H9 (cell line): ENCODE measurements around the gene DNAJC15. TPM values are rescaled to one million over a fixed set of nuclear protein-coding genes. Genes with fewer than 3 reads are reported as not detected.
A peak's percentile ranks its signal among the peaks of the same experiment; 100 is the strongest.

Experiments
- DNase-seq: peaks from one replicate; pipeline ENCODE4 v3.0.0-alpha.2; 2017
- H2AFZ ChIP-seq: one replicate; pipeline ENCODE4 v1.6.1; 2013; ENCODE audit warnings: mild to moderate bottlenecking, low read length, control low read depth, moderate library complexity
- H2AK5ac ChIP-seq: 2 replicates; pipeline ENCODE4 v1.6.1; 2013; ENCODE audit warnings: low read length, control low read depth, mixed read lengths; ENCODE audit not compliant: insufficient read length
- H2BK120ac ChIP-seq: one replicate; pipeline ENCODE4 v1.6.1; 2013; ENCODE audit warnings: low read depth, mild to moderate bottlenecking, low read length, control low read depth, inconsistent platforms; ENCODE audit not compliant: poor library complexity, severe bottlenecking
- H2BK12ac ChIP-seq: 2 replicates; pipeline ENCODE4 v1.6.1; 2013; ENCODE audit warnings: low read length, control low read depth, mixed read lengths, low read depth; ENCODE audit not compliant: insufficient read length
- H2BK15ac ChIP-seq: 2 replicates; pipeline ENCODE4 v1.6.1; 2013; ENCODE audit warnings: low read depth, low read length, control low read depth
- H2BK20ac ChIP-seq: one replicate; pipeline ENCODE4 v1.6.1; 2013; ENCODE audit warnings: low read depth, mild to moderate bottlenecking, low read length, control low read depth, inconsistent platforms; ENCODE audit not compliant: poor library complexity, severe bottlenecking
- H2BK5ac ChIP-seq: 2 replicates; pipeline ENCODE4 v1.6.1; 2013; ENCODE audit warnings: low read length, control low read depth, mixed read lengths; ENCODE audit not compliant: insufficient read length
- H3K14ac ChIP-seq: 2 replicates; pipeline ENCODE4 v1.6.1; 2013; ENCODE audit warnings: low read length, control low read depth; ENCODE audit not compliant: insufficient read depth
- H3K18ac ChIP-seq: 2 replicates; pipeline ENCODE4 v1.6.1; 2013; ENCODE audit warnings: low read depth, mild to moderate bottlenecking, mixed read lengths, low read length, control low read depth; ENCODE audit not compliant: insufficient read length
- H3K23ac ChIP-seq: 2 replicates; pipeline ENCODE4 v1.6.1; 2013; ENCODE audit warnings: low read length, control low read depth, mixed read lengths, low read depth; ENCODE audit not compliant: insufficient read length
- H3K23me2 ChIP-seq: 2 replicates; pipeline ENCODE4 v1.6.1; 2013; ENCODE audit warnings: low read depth, mild to moderate bottlenecking, mixed read lengths, low read length, control low read depth; ENCODE audit not compliant: insufficient read length, poor library complexity, severe bottlenecking
- H3K27ac ChIP-seq: 2 replicates; pipeline ENCODE4 v1.5.1; 2013; ENCODE audit warnings: low read length, control low read depth, mixed read lengths, low read depth; ENCODE audit not compliant: insufficient read length
- H3K27me3 ChIP-seq: 2 replicates; pipeline ENCODE4 v1.6.1; 2013; ENCODE audit warnings: low read length, control low read depth, inconsistent platforms; ENCODE audit not compliant: insufficient read depth
- H3K4ac ChIP-seq: 2 replicates; pipeline ENCODE4 v1.6.1; 2013; ENCODE audit warnings: low read depth, mild to moderate bottlenecking, control low read depth, inconsistent platforms, low read length, moderate library complexity
- H3K4me1 ChIP-seq: 2 replicates; pipeline ENCODE4 v1.6.1; 2013; ENCODE audit warnings: low read length, control low read depth, inconsistent platforms; ENCODE audit not compliant: insufficient read depth
- H3K4me2 ChIP-seq: 2 replicates; pipeline ENCODE4 v1.6.1; 2013; ENCODE audit warnings: low read length, control low read depth, mixed read lengths; ENCODE audit not compliant: insufficient read length, insufficient read depth
- H3K56ac ChIP-seq: 2 replicates; pipeline ENCODE4 v1.6.1; 2013; ENCODE audit warnings: low read depth, mild to moderate bottlenecking, mixed read lengths, low read length, control low read depth; ENCODE audit not compliant: insufficient read length
- H3K79me1 ChIP-seq: 2 replicates; pipeline ENCODE4 v1.6.1; 2013; ENCODE audit warnings: low read depth, mild to moderate bottlenecking, moderate library complexity, low read length, control low read depth, inconsistent platforms; ENCODE audit not compliant: insufficient read depth, poor library complexity, severe bottlenecking
- H3K79me2 ChIP-seq: 2 replicates; pipeline ENCODE4 v1.6.1; 2013; ENCODE audit warnings: low read length, control low read depth, inconsistent platforms; ENCODE audit not compliant: insufficient read depth
- H3K9ac ChIP-seq: 2 replicates; pipeline ENCODE4 v1.6.1; 2013; ENCODE audit warnings: low read length, control low read depth, mixed read lengths; ENCODE audit not compliant: insufficient read length; ENCODE audit errors: extremely low read depth
- H3K9me3 ChIP-seq: one replicate; pipeline ENCODE4 v1.6.1; 2013; ENCODE audit warnings: low read depth, low read length, inconsistent platforms; ENCODE audit not compliant: control insufficient read depth
- H3T11ph ChIP-seq: one replicate; pipeline ENCODE4 v1.6.1; 2013; ENCODE audit warnings: mild to moderate bottlenecking, low read length, control low read depth, inconsistent platforms
- H4K20me1 ChIP-seq: one replicate; pipeline ENCODE4 v1.6.1; 2013; ENCODE audit not compliant: control insufficient read depth, insufficient read length, insufficient read depth
- H4K5ac ChIP-seq: 2 replicates; pipeline ENCODE4 v1.6.1; 2013; ENCODE audit warnings: low read depth, mild to moderate bottlenecking, mixed read lengths, low read length, control low read depth; ENCODE audit not compliant: insufficient read length
- H4K8ac ChIP-seq: replicated peaks from 2 replicates; pipeline ENCODE4 v1.6.1; 2013; ENCODE audit warnings: low read length, control low read depth, mixed read lengths, low read depth; ENCODE audit not compliant: insufficient read length
- H4K91ac ChIP-seq: 2 replicates; pipeline ENCODE4 v1.6.1; 2013; ENCODE audit warnings: low read depth, mild to moderate bottlenecking, moderate library complexity, mixed read lengths, low read length, control low read depth; ENCODE audit not compliant: insufficient read length
- H3K27ac Mint-ChIP-seq, 3 experiments: 2 replicates in 2 of 3; 3 replicates in 1 of 3; pipeline ENCODE4 v1.8.0; 2020 to 2021; ENCODE audit warnings: mixed read lengths in 3 of 3, mild to moderate bottlenecking in 1 of 3, moderate library complexity in 1 of 3
- H3K27me3 Mint-ChIP-seq: 2 replicates; pipeline ENCODE4 v1.8.0; 2021; ENCODE audit warnings: low read depth, mild to moderate bottlenecking, moderate library complexity, mixed read lengths
- H3K36me3 Mint-ChIP-seq, 3 experiments: 2 replicates in 2 of 3; 3 replicates in 1 of 3; pipeline ENCODE4 v1.8.0; 2020 to 2021; ENCODE audit warnings: low read depth in 3 of 3, mixed read lengths in 3 of 3; ENCODE audit not compliant: insufficient read depth in 1 of 3
- H3K4me1 Mint-ChIP-seq, 2 experiments: 2 replicates each; pipeline ENCODE4 v1.8.0; 2020; ENCODE audit warnings: mixed read lengths in 2 of 2
- H3K4me3 Mint-ChIP-seq, 2 experiments: 2 replicates in 1 of 2; 3 replicates in 1 of 2; pipeline ENCODE4 v1.8.0; 2020 to 2021; ENCODE audit warnings: mild to moderate bottlenecking in 2 of 2, mixed read lengths in 2 of 2, moderate library complexity in 1 of 2
- H3K9me3 Mint-ChIP-seq, 2 experiments: 2 replicates in 1 of 2; 3 replicates in 1 of 2; pipeline ENCODE4 v1.8.0; 2020; ENCODE audit warnings: mild to moderate bottlenecking in 2 of 2, mixed read lengths in 2 of 2, moderate library complexity in 1 of 2
- WGBS: extraction: QIAGEN DNeasy Blood & Tissue Kit; methylation state at CpG from one replicate; pipeline ENCODE4 v1.1.7; 2013; ENCODE audit warnings: missing lambda C conversion rate, low lambda C conversion rate, mixed read lengths; ENCODE audit not compliant: insufficient read length; ENCODE audit errors: extremely low coverage; 5-methylcytosine and 5-hydroxymethylcytosine counted together
- total RNA-seq: library from RNA; stranded (reverse); gene quantifications from 2 replicates; pipeline ENCODE4 v1.2.1, GENCODE V29; 2021
- TF ChIP-seq, protein P1 (sequence below): fragments of 200-600 bp; sonication (generic); conservative IDR thresholded peaks from 3 replicates; pipeline ENCODE4 v1.8.0; 2021; ENCODE audit warnings: antibody characterized with exemption, mild to moderate bottlenecking

The DNAJC15 gene
- total RNA-seq, 1 experiment from 2014 or later: 13.4 TPM

DNA sequence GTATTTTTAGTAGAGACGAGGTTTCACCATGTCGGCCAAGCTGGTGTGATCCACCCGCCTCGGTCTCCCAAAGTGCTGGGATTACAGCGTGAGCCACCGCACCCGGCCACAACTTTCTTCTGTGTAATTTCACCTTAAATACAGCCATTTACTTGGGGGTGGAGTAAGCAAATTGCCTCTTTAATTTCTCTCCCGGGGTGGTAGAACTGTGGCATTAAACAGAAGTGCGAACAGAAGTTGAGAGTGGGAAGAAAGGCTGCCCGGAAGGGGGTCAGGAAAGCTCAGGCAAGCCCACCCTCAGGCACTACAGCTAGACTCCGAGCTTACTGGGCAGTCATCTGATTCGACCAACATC is 475 bp upstream of the DNAJC15 start:
- Histone ChIP-seq H2AFZ (peak overlapping the region; percentile 52), H2BK5ac (no peak overlapping the region), H3K14ac (peak overlapping the region; percentile 86; the same call in 1 of the 2 replicates), H3K79me1 (no peaks in the 10 kb centered on the region), H3K23me2 (peaks cover 11% of the 10 kb centered on the region), H2AK5ac (no peak overlapping the region), H2BK15ac (no peak overlapping the region), H4K8ac (no peak overlapping the region), H4K91ac (no peak overlapping the region), H2BK20ac (no peak overlapping the region), H3K9me3 (no peaks in the 10 kb centered on the region), H3K4me1 (no peaks in the 10 kb centered on the region; the same call in 1 of the 2 replicates), H3K18ac (peak overlapping the region; percentile 41), H3K4me2 (peak overlapping the region; percentile 65), H2BK12ac (no peak overlapping the region), H3K23ac (no peak overlapping the region), H3K56ac (no peak overlapping the region), H4K5ac (no peak overlapping the region), H3K27ac (no peak overlapping the region), H3T11ph (no peak overlapping the region), H3K9ac (peak overlapping the region; percentile 47), H3K27me3 (no peaks in the 10 kb centered on the region), H3K79me2 (no peaks in the 10 kb centered on the region), H3K4ac (no peak overlapping the region), H2BK120ac (no peak overlapping the region), H4K20me1 (no peaks in the 10 kb centered on the region)
- H3K9me3 Mint-ChIP-seq: 0 out of 5 replicates have a peak, but pooled peaks cover 0 to 3% of the 10 kb centered on the region in 2 experiments
- no CpG with 5 or more reads among the region's 12 CpGs for WGBS
- DNase-seq: no peak
- H3K4me3 Mint-ChIP-seq: peak overlapping the region; percentile 87 to 90
- H3K36me3 Mint-ChIP-seq: peaks cover 0 to 11% (median 6%) of the 10 kb centered on the region in 3 experiments; a peak in 4 of 7 replicates
- peaks cover 8% of the 10 kb centered on the region for H3K27me3 Mint-ChIP-seq
- TF ChIP-seq, protein P1, sequence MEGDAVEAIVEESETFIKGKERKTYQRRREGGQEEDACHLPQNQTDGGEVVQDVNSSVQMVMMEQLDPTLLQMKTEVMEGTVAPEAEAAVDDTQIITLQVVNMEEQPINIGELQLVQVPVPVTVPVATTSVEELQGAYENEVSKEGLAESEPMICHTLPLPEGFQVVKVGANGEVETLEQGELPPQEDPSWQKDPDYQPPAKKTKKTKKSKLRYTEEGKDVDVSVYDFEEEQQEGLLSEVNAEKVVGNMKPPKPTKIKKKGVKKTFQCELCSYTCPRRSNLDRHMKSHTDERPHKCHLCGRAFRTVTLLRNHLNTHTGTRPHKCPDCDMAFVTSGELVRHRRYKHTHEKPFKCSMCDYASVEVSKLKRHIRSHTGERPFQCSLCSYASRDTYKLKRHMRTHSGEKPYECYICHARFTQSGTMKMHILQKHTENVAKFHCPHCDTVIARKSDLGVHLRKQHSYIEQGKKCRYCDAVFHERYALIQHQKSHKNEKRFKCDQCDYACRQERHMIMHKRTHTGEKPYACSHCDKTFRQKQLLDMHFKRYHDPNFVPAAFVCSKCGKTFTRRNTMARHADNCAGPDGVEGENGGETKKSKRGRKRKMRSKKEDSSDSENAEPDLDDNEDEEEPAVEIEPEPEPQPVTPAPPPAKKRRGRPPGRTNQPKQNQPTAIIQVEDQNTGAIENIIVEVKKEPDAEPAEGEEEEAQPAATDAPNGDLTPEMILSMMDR: no peak
- H3K4me1 Mint-ChIP-seq: peaks cover 8% of the 10 kb centered on the region in 2 experiments
- no peak overlapping the region for H3K27ac Mint-ChIP-seq
